ENCODE measurements around the gene CPEB3.

CPEB3 gene

GRCh38 chr10:92014620-92015019, 276.3 kb downstream of the CPEB3 start:
- no peak for DNase-seq

- DNase-seq, result no peak
Observed at GRCh38 chr10:92011560-92012214, 279.2 kb downstream of the CPEB3 start.

- DNase-seq, result no peak
Observed at GRCh38 chr10:92010047-92010735, 280.7 kb downstream of the CPEB3 start.

- no peak for DNase-seq
Observed at GRCh38 chr10:92009445-92009844, 281.4 kb downstream of the CPEB3 start.

- DNase-seq, result no peak
Observed at GRCh38 chr10:92005978-92006377, 284.9 kb downstream of the CPEB3 start.

GRCh38 chr10:92003258-92003657, 287.6 kb downstream of the CPEB3 start:
- no peak for DNase-seq

- DNase-seq, result no peak
Observed at GRCh38 chr10:92001995-92002394, 288.9 kb downstream of the CPEB3 start.

- no peak for DNase-seq
Observed at GRCh38 chr10:92001581-92001980, 289.3 kb downstream of the CPEB3 start.
